Fibroblast of gingiva (primary cell): ENCODE results near the gene ELFN2.
"Not testable (repeated sequence)": the region's sequence is repeated elsewhere in the genome, so short reads cannot be mapped to it uniquely, and the experiment has no call there.

Source experiments
- DNase-seq: peaks from one replicate; pipeline ENCODE4 v3.0.0-alpha.2; 2011; ENCODE audit warnings: low read depth

The ELFN2 gene

GRCh38 chr22:37427135-37427710 lies at the start of gene ELFN2:
ELFN2 (minus strand) TSS chr22:37427479; CDS start chr22:37375534, 51,945 bp downstream.
- no peak for DNase-seq

GRCh38 chr22:37476389-37477329 lies 49.4 kb upstream of the ELFN2 start:
- no peak for DNase-seq

GRCh38 chr22:37474447-37475090 lies 47.3 kb upstream of the ELFN2 start:
- DNase-seq: no peak

- no peak for DNase-seq
Observed at GRCh38 chr22:37473437-37473946, 46.2 kb upstream of the ELFN2 start.

- no peak for DNase-seq
Observed at GRCh38 chr22:37472418-37473006, 45.2 kb upstream of the ELFN2 start.

GRCh38 chr22:37471727-37472417 lies 44.6 kb upstream of the ELFN2 start:
- no peak for DNase-seq

- no peak for DNase-seq
Observed at GRCh38 chr22:37470087-37470445, 42.8 kb upstream of the ELFN2 start.

GRCh38 chr22:37469416-37470086 lies 42.3 kb upstream of the ELFN2 start:
- DNase-seq: no peak

- not testable (repeated sequence) for DNase-seq
Observed at GRCh38 chr22:37468201-37468695, 41.0 kb upstream of the ELFN2 start.

- DNase-seq: no peak
Observed at GRCh38 chr22:37467391-37467955, 40.2 kb upstream of the ELFN2 start.

GRCh38 chr22:37464181-37464580 lies 36.9 kb upstream of the ELFN2 start:
- no peak for DNase-seq

- peak; percentile 15 for DNase-seq
Observed at GRCh38 chr22:37462983-37463382, 35.7 kb upstream of the ELFN2 start.

- no peak for DNase-seq
Observed at GRCh38 chr22:37462436-37462835, 35.2 kb upstream of the ELFN2 start.

GRCh38 chr22:37461961-37462360 lies 34.7 kb upstream of the ELFN2 start:
- DNase-seq: no peak

GRCh38 chr22:37460684-37461083 lies 33.4 kb upstream of the ELFN2 start:
- DNase-seq: no peak

GRCh38 chr22:37459206-37459605 lies 31.9 kb upstream of the ELFN2 start:
- no peak for DNase-seq

GRCh38 chr22:37457093-37457893 lies 30.0 kb upstream of the ELFN2 start:
- DNase-seq: peak; percentile 6

GRCh38 chr22:37456346-37456745 lies 29.1 kb upstream of the ELFN2 start:
- DNase-seq: no peak

- no peak for DNase-seq
Observed at GRCh38 chr22:37455896-37456295, 28.6 kb upstream of the ELFN2 start.
